ENCODE measurements around the gene SPATS2L.

The SPATS2L gene

DNA sequence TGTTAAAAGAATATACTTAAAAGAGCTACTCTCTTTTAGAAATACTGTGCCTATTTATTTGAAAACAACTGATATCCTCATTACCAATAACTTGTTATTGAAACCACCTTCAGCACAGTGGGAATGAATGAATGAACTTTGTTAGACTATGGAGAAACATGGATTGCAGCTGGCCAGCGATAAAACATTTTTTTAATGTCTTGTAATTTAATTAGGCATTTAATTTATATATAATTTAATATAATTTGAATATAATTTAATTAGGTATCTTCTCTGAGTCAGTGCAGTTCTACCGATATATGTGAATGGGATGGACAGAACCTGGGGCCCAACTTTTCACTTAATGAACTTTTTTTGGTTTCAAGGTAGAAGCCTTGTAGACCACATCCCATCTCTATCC, 109.0 kb downstream of the SPATS2L start:
- TF ChIP-seq NFIC (IDR thresholded peaks at IDR 0.05) (no peak), EGR1 (IDR thresholded peaks at IDR 0.05) (no peak), YY1 (IDR thresholded peaks at IDR 0.05; ENCODE audit: low read depth) (no peak), EP300 (IDR thresholded peaks at IDR 0.05; ENCODE audit: borderline replicate concordance) (no peak)
- TF ChIP-seq, protein P1, sequence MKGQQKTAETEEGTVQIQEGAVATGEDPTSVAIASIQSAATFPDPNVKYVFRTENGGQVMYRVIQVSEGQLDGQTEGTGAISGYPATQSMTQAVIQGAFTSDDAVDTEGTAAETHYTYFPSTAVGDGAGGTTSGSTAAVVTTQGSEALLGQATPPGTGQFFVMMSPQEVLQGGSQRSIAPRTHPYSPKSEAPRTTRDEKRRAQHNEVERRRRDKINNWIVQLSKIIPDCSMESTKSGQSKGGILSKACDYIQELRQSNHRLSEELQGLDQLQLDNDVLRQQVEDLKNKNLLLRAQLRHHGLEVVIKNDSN (IDR thresholded peaks at IDR 0.05), result no peak

DNA sequence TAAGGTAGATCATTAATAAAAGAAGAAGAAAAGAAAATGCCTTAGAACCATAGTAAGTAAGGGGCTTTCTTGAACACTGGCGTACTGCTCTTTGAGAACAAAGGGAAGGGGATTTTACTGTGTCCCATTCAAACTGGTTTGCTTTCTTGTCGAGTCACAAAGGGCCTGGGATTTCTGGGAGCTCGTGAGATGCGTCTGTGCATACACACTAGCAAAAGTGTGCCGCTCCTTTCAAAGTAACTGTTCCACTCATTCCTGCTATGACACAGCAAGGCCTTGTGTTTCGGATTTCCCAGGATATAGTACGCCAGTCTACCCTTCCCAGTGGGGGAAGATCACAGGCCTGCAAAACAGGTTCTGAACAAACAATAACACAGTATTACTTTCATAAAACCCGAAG, 110.4 kb downstream of the SPATS2L start:
- TF ChIP-seq, protein P1 (IDR thresholded peaks at IDR 0.05), result no peak
- no peak for TF ChIP-seq TCF12 (IDR thresholded peaks at IDR 0.05; ENCODE audit: low read depth)
- TF ChIP-seq ZBTB7A (IDR thresholded peaks at IDR 0.05; ENCODE audit: low read depth), result no peak
- no peak for TF ChIP-seq YY1 (IDR thresholded peaks at IDR 0.05; ENCODE audit: low read depth)

DNA sequence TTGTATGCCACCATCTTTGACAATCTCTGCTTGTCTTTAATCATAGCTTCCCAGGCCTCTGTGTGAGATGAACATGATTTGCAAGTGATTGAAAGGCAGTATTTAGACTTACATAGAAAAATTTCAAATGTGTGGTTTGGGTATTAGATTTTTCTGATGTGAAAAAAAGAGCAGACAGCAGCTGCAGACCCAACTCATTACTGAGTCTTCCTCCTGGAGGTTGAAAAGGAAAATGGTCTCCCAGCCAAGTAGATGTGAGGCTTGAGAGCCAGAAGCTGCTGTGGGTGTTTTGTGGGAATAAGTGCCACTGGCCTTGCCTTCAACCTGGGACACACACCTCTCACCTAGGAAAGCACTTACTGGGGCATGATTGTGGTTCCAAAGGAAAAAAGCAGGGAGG, 110.9 kb downstream of the SPATS2L start:
- no peak for TF ChIP-seq EP300 (IDR thresholded peaks at IDR 0.05; ENCODE audit: borderline replicate concordance)
- TF ChIP-seq, protein P1 (IDR thresholded peaks at IDR 0.05), result no peak
- TF ChIP-seq, protein P2, sequence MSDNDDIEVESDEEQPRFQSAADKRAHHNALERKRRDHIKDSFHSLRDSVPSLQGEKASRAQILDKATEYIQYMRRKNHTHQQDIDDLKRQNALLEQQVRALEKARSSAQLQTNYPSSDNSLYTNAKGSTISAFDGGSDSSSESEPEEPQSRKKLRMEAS (IDR thresholded peaks at IDR 0.05), result no peak
- no peak for TF ChIP-seq FOXM1 (IDR thresholded peaks at IDR 0.05; ENCODE audit: borderline replicate concordance, low read depth)
- TF ChIP-seq NFIC (IDR thresholded peaks at IDR 0.05), result no peak
- no peak for TF ChIP-seq TAF1 (IDR thresholded peaks at IDR 0.05; ENCODE audit: low read depth)
- TF ChIP-seq CREB1 (IDR thresholded peaks at IDR 0.05; ENCODE audit: low read depth), result no peak
- TF ChIP-seq RAD21 (IDR thresholded peaks at IDR 0.05; ENCODE audit: low read depth), result no peak
- TF ChIP-seq EGR1 (IDR thresholded peaks at IDR 0.05), result no peak

DNA sequence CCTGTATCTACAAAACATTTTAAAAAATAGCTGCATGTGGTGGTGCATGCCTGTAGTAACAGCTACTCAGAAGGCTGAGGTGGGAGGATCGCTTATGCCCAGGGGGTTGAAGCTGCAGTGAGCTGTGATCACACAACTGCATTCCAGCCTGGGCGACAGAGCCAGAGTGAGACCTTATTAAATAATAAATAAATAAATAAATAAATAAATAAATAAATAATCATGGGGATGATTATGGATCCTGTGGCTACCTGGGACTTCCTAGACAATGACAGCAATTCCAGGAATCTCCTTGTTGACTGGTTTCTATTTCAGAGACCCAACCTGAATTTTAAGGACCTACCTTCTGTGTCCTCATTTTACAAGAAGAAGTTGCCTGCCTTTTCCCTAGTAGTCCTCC, 111.9 kb downstream of the SPATS2L start:
- TF ChIP-seq, protein P3, sequence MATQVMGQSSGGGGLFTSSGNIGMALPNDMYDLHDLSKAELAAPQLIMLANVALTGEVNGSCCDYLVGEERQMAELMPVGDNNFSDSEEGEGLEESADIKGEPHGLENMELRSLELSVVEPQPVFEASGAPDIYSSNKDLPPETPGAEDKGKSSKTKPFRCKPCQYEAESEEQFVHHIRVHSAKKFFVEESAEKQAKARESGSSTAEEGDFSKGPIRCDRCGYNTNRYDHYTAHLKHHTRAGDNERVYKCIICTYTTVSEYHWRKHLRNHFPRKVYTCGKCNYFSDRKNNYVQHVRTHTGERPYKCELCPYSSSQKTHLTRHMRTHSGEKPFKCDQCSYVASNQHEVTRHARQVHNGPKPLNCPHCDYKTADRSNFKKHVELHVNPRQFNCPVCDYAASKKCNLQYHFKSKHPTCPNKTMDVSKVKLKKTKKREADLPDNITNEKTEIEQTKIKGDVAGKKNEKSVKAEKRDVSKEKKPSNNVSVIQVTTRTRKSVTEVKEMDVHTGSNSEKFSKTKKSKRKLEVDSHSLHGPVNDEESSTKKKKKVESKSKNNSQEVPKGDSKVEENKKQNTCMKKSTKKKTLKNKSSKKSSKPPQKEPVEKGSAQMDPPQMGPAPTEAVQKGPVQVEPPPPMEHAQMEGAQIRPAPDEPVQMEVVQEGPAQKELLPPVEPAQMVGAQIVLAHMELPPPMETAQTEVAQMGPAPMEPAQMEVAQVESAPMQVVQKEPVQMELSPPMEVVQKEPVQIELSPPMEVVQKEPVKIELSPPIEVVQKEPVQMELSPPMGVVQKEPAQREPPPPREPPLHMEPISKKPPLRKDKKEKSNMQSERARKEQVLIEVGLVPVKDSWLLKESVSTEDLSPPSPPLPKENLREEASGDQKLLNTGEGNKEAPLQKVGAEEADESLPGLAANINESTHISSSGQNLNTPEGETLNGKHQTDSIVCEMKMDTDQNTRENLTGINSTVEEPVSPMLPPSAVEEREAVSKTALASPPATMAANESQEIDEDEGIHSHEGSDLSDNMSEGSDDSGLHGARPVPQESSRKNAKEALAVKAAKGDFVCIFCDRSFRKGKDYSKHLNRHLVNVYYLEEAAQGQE (IDR thresholded peaks at IDR 0.05; ENCODE audit: low read depth), result no peak
- no peak for TF ChIP-seq TAF1 (IDR thresholded peaks at IDR 0.05; ENCODE audit: low read depth)
- no peak for TF ChIP-seq CEBPB (IDR thresholded peaks at IDR 0.05)
- no peak for TF ChIP-seq EP300 (IDR thresholded peaks at IDR 0.05; ENCODE audit: borderline replicate concordance)
- TF ChIP-seq TCF12 (IDR thresholded peaks at IDR 0.05; ENCODE audit: low read depth), result no peak

DNA sequence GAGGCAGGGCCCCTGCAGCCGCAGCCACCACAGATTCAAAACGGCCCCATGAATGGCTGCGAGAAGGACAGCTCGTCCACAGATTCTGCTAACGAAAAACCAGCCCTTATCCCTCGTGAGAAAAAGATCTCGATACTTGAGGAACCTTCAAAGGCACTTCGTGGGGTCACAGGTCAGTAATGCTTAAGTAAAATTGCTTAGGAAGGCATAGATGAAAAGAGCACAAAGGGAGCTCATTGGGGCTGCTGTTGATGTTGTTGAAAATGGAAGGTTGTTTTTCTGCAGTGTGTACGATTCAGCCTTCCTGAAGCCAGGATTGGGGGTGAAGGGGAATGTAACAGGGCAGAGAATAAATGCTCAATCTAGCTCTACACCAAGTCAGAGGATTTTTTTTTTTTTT, 112.8 kb downstream of the SPATS2L start:
- no peak for TF ChIP-seq EGR1 (IDR thresholded peaks at IDR 0.05)
- TF ChIP-seq NFIC (IDR thresholded peaks at IDR 0.05), result no peak
- TF ChIP-seq ZBTB7A (IDR thresholded peaks at IDR 0.05; ENCODE audit: low read depth), result no peak
- no peak for TF ChIP-seq FOXM1 (IDR thresholded peaks at IDR 0.05; ENCODE audit: borderline replicate concordance, low read depth)
- TF ChIP-seq TEAD4 (IDR thresholded peaks at IDR 0.05), result no peak
- no peak for TF ChIP-seq TAF1 (IDR thresholded peaks at IDR 0.05; ENCODE audit: low read depth)
- TF ChIP-seq RAD21 (IDR thresholded peaks at IDR 0.05; ENCODE audit: low read depth), result no peak
- no peak for TF ChIP-seq CREB1 (IDR thresholded peaks at IDR 0.05; ENCODE audit: low read depth)
- TF ChIP-seq, protein P2 (IDR thresholded peaks at IDR 0.05), result no peak
- no peak for TF ChIP-seq YY1 (IDR thresholded peaks at IDR 0.05; ENCODE audit: low read depth)
- no peak for TF ChIP-seq CEBPB (IDR thresholded peaks at IDR 0.05)
- no peak for TF ChIP-seq EP300 (IDR thresholded peaks at IDR 0.05; ENCODE audit: borderline replicate concordance)
- TF ChIP-seq, protein P3 (IDR thresholded peaks at IDR 0.05; ENCODE audit: low read depth), result no peak
- TF ChIP-seq TCF12 (IDR thresholded peaks at IDR 0.05; ENCODE audit: low read depth), result no peak
- TF ChIP-seq, protein P1 (IDR thresholded peaks at IDR 0.05), result no peak

DNA sequence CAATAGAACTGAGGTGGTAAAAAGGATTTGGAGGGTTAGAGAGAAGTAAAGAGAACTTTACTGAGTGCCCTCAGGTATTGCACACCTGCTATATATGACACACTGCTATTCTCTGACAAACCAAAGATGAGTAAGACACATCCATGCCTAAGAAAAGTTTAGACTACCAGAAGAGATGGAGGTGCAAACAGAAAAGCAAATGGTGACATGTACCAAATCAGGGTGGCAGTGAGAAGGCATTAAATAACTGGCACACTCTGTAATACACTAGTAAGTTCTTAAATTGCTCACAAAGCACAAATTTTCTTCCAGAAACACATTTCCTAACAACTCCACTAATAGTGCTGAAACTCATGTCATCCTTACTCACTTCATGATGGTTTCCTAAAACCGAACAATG, 114.8 kb downstream of the SPATS2L start:
- TF ChIP-seq RAD21 (IDR thresholded peaks at IDR 0.05; ENCODE audit: low read depth), result no peak

Measured in Ishikawa (cell line).